Measurements from ENCODE around the gene C2CD5. TPM values are rescaled to one million over a fixed set of nuclear protein-coding genes. Genes with fewer than 3 reads are reported as not detected.
"Not testable (repeated sequence)": the region's sequence is repeated elsewhere in the genome, so short reads cannot be mapped to it uniquely, and the experiment has no call there.

C2CD5 gene
- polyA plus RNA-seq, 4 donors = 15.4 to 63.3 (median 23.4) TPM

DNA sequence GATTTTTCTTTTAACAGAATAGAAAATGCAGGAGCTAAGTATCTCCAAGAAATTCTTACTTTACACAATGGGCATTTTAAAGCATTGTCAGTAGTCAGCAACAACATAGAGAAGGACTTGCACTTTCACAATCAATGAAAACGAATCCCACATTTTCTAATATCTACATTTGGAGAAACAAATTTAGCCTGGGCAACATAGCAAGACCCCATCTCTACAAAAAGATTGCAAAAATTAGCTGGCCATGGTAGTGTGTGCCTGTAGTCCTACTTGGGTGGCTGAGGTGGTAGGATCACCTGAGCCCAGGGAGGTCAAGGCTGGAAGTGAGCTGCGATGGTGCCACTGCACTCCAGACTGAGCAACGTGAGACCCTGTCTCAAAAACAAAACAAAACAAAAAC is 30.6 kb upstream of the C2CD5 start:
- Histone ChIP-seq H3K4me1 (ENCODE audit: control insufficient read depth in 3 of 3, insufficient read depth in 2 of 3, low read depth in 1 of 3, low read length in 2 of 3) (no peaks in the 10 kb centered on the region), H3K4me3 (ENCODE audit: low read depth in 1 of 3, low read length in 3 of 3) (no peak overlapping the region), H3K36me3 (ENCODE audit: control insufficient read depth in 3 of 3, insufficient read depth in 2 of 3, low read depth in 1 of 3, low read length in 3 of 3) (no peaks in the 10 kb centered on the region), H3K9me3 (ENCODE audit: control insufficient read depth in 2 of 2, insufficient read depth in 1 of 2, low read depth in 1 of 2, low read length in 1 of 2) (peaks cover 0 to 3% of the 10 kb centered on the region in 2 donors), H3K27ac (ENCODE audit: low read depth in 1 of 3, low read length in 2 of 3) (no peak overlapping the region), H3K27me3 (ENCODE audit: control insufficient read depth in 3 of 3, insufficient read depth in 3 of 3, low read length in 3 of 3) (no peaks in the 10 kb centered on the region)
- FAIRE-seq (no peak), DNase-seq (no peak)
- WGBS, 3 donors = 81 to 93% (median 92%) methylated on average over 3 of the region's 3 CpGs

DNA sequence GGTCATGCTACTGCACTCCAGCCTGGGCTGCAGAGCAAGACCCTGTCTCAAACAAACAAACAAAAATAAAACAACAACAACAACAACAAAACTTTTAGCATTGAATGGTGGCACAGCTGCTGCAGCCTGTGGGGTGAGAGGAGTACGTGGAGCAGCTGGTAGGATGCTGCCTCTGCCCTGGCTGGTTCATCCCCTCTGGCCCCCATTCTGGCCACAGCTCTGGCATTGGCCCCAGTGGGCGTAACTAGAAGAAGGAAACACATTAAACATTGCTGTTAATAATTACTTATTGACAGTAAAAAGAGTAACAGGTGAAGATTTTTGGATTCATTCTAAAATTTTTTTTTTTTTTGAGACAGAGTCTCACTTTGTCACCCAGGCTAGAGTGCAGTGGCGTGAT is 28.8 kb upstream of the C2CD5 start:
- 29 to 58% (median 47%) methylated on average over 3 of the region's 3 CpGs for WGBS, 3 donors
- DNase-seq (no peak), FAIRE-seq (no peak)
- Histone ChIP-seq H3K27ac (ENCODE audit: low read depth in 1 of 3, low read length in 2 of 3) (no peak overlapping the region), H3K4me3 (ENCODE audit: low read depth in 1 of 3, low read length in 3 of 3) (no peak overlapping the region), H3K4me1 (ENCODE audit: control insufficient read depth in 3 of 3, insufficient read depth in 2 of 3, low read depth in 1 of 3, low read length in 2 of 3) (no peaks in the 10 kb centered on the region), H3K36me3 (ENCODE audit: control insufficient read depth in 3 of 3, insufficient read depth in 2 of 3, low read depth in 1 of 3, low read length in 3 of 3) (no peaks in the 10 kb centered on the region), H3K9me3 (ENCODE audit: control insufficient read depth in 2 of 2, insufficient read depth in 1 of 2, low read depth in 1 of 2, low read length in 1 of 2) (peaks cover 0 to 8% of the 10 kb centered on the region in 2 donors), H3K27me3 (ENCODE audit: control insufficient read depth in 3 of 3, insufficient read depth in 3 of 3, low read length in 3 of 3) (no peaks in the 10 kb centered on the region)

GRCh38 chr12:22569253-22569652 is 24.9 kb upstream of the C2CD5 start:
- Histone ChIP-seq H3K4me3 (ENCODE audit: low read depth in 1 of 3, low read length in 3 of 3) (no peak overlapping the region), H3K36me3 (ENCODE audit: control insufficient read depth in 3 of 3, insufficient read depth in 2 of 3, low read depth in 1 of 3, low read length in 3 of 3) (no peaks in the 10 kb centered on the region), H3K4me1 (ENCODE audit: control insufficient read depth in 3 of 3, insufficient read depth in 2 of 3, low read depth in 1 of 3, low read length in 2 of 3) (no peaks in the 10 kb centered on the region), H3K27ac (ENCODE audit: low read depth in 1 of 3, low read length in 2 of 3) (no peak overlapping the region), H3K9me3 (ENCODE audit: control insufficient read depth in 2 of 2, insufficient read depth in 1 of 2, low read depth in 1 of 2, low read length in 1 of 2) (peaks cover 0 to 17% of the 10 kb centered on the region in 2 donors), H3K27me3 (ENCODE audit: control insufficient read depth in 3 of 3, insufficient read depth in 3 of 3, low read length in 3 of 3) (no peaks in the 10 kb centered on the region)
- DNase-seq (peak in 1 of 2 donors; percentile 39), FAIRE-seq (no peak)

DNA sequence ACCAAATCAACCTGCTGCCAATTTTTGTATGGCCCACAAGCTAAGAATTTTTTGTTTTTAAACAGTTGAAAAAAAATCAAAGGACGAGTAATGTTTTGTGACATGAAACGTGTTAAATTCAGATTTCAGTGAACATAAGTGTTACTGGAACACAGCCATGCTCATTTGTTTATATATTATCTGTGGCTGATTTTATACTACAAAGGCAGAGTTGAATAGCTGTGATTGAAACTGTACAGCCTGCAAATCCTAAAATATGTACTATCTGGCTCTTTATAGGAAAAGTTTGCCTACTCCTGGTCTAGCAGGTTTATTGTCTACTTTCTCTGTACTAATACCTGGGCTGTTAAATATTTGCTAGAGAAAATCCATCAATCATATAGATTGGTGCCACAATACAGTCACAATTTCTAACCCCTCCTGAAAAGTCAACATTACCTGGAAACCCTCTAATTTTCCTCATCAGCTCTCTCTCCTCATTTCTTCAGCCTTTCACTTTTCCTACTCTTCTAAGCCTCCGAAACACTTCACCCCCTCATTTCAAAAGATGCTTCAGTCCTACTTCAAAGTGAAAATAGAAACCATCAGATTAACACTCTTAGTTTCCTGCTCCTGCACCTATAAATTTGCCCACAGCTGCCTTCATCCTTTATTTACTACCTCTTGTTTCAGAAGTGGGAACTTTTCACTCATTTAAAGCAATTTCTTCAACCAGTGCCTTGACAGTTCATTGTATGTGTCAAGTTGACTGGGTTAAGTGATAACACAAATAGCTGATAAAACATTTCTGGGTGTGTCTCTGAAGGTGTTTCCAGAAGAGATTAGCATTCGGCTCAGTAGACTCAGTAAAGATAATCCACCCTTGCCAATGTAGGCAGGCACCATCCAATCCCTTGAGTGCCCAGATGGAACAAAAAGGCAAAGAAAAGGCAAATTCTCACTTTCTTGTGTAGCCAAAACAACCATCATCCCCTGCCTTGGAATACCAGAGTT is 18.0 kb upstream of the C2CD5 start:
- FAIRE-seq = no peak
- 16 to 40% (median 24%) methylated on average over 4 of the region's 4 CpGs for WGBS, 3 donors
- peak overlapping the region in 2 of 3 donors; percentile 20 to 50 for H3K27ac ChIP-seq (ENCODE audit: low read depth in 1 of 3, low read length in 2 of 3)

DNA sequence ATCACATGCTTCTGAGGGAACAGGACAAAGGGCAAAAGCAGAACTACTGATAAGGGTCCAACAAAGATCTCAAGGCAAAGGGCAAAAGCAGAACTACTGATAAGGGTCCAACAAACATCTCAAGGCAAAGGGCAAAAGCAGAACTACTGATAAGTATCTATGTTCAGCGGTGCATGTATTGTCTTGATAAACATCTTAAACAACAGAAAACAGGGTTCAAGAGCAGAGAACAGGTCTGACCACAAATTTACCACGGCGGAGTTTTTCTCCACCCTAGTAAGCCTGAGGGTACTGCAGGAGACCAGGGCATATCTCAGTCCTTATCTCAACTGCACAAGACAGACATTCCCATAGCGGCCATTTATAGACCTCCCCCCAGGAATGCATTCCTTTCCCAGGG is 10.4 kb upstream of the C2CD5 start:
- not testable (repeated sequence) for H3K4me3 ChIP-seq (ENCODE audit: low read depth in 1 of 3, low read length in 3 of 3); H3K36me3 ChIP-seq (ENCODE audit: control insufficient read depth in 3 of 3, insufficient read depth in 2 of 3, low read depth in 1 of 3, low read length in 3 of 3); H3K4me1 ChIP-seq (ENCODE audit: control insufficient read depth in 3 of 3, insufficient read depth in 2 of 3, low read depth in 1 of 3, low read length in 2 of 3); H3K27me3 ChIP-seq (ENCODE audit: control insufficient read depth in 3 of 3, insufficient read depth in 3 of 3, low read length in 3 of 3); H3K27ac ChIP-seq (ENCODE audit: low read depth in 1 of 3, low read length in 2 of 3); FAIRE-seq
- DNase-seq = peak in 1 of 2 donors; percentile 15
- 60 to 83% (median 62%) methylated on average over 4 of the region's 4 CpGs for WGBS, 3 donors
- H3K9me3 ChIP-seq (ENCODE audit: control insufficient read depth in 2 of 2, insufficient read depth in 1 of 2, low read depth in 1 of 2, low read length in 1 of 2) = peaks cover 0 to 23% of the 10 kb centered on the region in 2 donors

More for the DNA sequence above, 18.0 kb upstream of the C2CD5 start:
- DNase-seq = peak; percentile 63 to 71
- Histone ChIP-seq H3K4me1 (ENCODE audit: control insufficient read depth in 3 of 3, insufficient read depth in 2 of 3, low read depth in 1 of 3, low read length in 2 of 3) (peaks cover 0 to 22% (median 4%) of the 10 kb centered on the region in 3 donors), H3K27me3 (ENCODE audit: control insufficient read depth in 3 of 3, insufficient read depth in 3 of 3, low read length in 3 of 3) (no peaks in the 10 kb centered on the region), H3K9me3 (ENCODE audit: control insufficient read depth in 2 of 2, insufficient read depth in 1 of 2, low read depth in 1 of 2, low read length in 1 of 2) (peaks cover 0 to 1% of the 10 kb centered on the region in 2 donors), H3K36me3 (ENCODE audit: control insufficient read depth in 3 of 3, insufficient read depth in 2 of 3, low read depth in 1 of 3, low read length in 3 of 3) (no peaks in the 10 kb centered on the region), H3K4me3 (ENCODE audit: low read depth in 1 of 3, low read length in 3 of 3) (no peak overlapping the region)

- no peak overlapping the region for H3K4me3 ChIP-seq (ENCODE audit: low read depth in 1 of 3, low read length in 3 of 3)
- no peaks in the 10 kb centered on the region for H3K36me3 ChIP-seq (ENCODE audit: control insufficient read depth in 3 of 3, insufficient read depth in 2 of 3, low read depth in 1 of 3, low read length in 3 of 3)
- no peaks in the 10 kb centered on the region for H3K4me1 ChIP-seq (ENCODE audit: control insufficient read depth in 3 of 3, insufficient read depth in 2 of 3, low read depth in 1 of 3, low read length in 2 of 3)
- no peaks in the 10 kb centered on the region for H3K27me3 ChIP-seq (ENCODE audit: control insufficient read depth in 3 of 3, insufficient read depth in 3 of 3, low read length in 3 of 3)
- no peak overlapping the region for H3K27ac ChIP-seq (ENCODE audit: low read depth in 1 of 3, low read length in 2 of 3)
- peaks cover 0 to 30% of the 10 kb centered on the region in 2 donors for H3K9me3 ChIP-seq (ENCODE audit: control insufficient read depth in 2 of 2, insufficient read depth in 1 of 2, low read depth in 1 of 2, low read length in 1 of 2)
- DNase-seq = no peak
- FAIRE-seq = no peak
Observed at GRCh38 chr12:22551624-22552023, 7.3 kb upstream of the C2CD5 start.

- Histone ChIP-seq H3K4me1 (ENCODE audit: control insufficient read depth in 3 of 3, insufficient read depth in 2 of 3, low read depth in 1 of 3, low read length in 2 of 3) (peaks cover 3 to 14% (median 5%) of the 10 kb centered on the region in 3 donors), H3K27ac (ENCODE audit: low read depth in 1 of 3, low read length in 2 of 3) (no peak overlapping the region), H3K27me3 (ENCODE audit: control insufficient read depth in 3 of 3, insufficient read depth in 3 of 3, low read length in 3 of 3) (no peaks in the 10 kb centered on the region), H3K36me3 (ENCODE audit: control insufficient read depth in 3 of 3, insufficient read depth in 2 of 3, low read depth in 1 of 3, low read length in 3 of 3) (no peaks in the 10 kb centered on the region), H3K4me3 (ENCODE audit: low read depth in 1 of 3, low read length in 3 of 3) (no peak overlapping the region), H3K9me3 (ENCODE audit: control insufficient read depth in 2 of 2, insufficient read depth in 1 of 2, low read depth in 1 of 2, low read length in 1 of 2) (peaks cover 0 to 6% of the 10 kb centered on the region in 2 donors)
- DNase-seq = no peak
- FAIRE-seq = no peak
- WGBS, 3 donors = 94 to 95% (median 95%) methylated on average over 6 of the region's 6 CpGs
Observed at GRCh38 chr12:22545255-22545654, 913 bp upstream of the C2CD5 start.

GRCh38 chr12:22543246-22544037 is 900 bp downstream of the C2CD5 start:
- DNase-seq = peak; percentile 87 to 91
- H3K27ac ChIP-seq (ENCODE audit: low read depth in 1 of 3, low read length in 2 of 3) = peak overlapping the region; percentile 94 to 100 (median 95)
- no peaks in the 10 kb centered on the region for H3K27me3 ChIP-seq (ENCODE audit: control insufficient read depth in 3 of 3, insufficient read depth in 3 of 3, low read length in 3 of 3)
- WGBS, 3 donors = 2 to 4% (median 3%) methylated on average over 17 to 28 of the region's 28 CpGs
- FAIRE-seq = no peak
- peaks cover 0 to 2% (median 0%) of the 10 kb centered on the region in 3 donors for H3K36me3 ChIP-seq (ENCODE audit: control insufficient read depth in 3 of 3, insufficient read depth in 2 of 3, low read depth in 1 of 3, low read length in 3 of 3)
- no peaks in the 10 kb centered on the region for H3K9me3 ChIP-seq (ENCODE audit: control insufficient read depth in 2 of 2, insufficient read depth in 1 of 2, low read depth in 1 of 2, low read length in 1 of 2)
- peak overlapping the region; percentile 37 to 86 (median 84) for H3K4me3 ChIP-seq (ENCODE audit: low read depth in 1 of 3, low read length in 3 of 3)
- peaks cover 3 to 14% (median 5%) of the 10 kb centered on the region in 3 donors for H3K4me1 ChIP-seq (ENCODE audit: control insufficient read depth in 3 of 3, insufficient read depth in 2 of 3, low read depth in 1 of 3, low read length in 2 of 3)
